ENCODE measurements around the gene ABHD11. TPM values are rescaled to one million over a fixed set of nuclear protein-coding genes. Genes with fewer than 3 reads are reported as not detected.

ABHD11 gene
- total and polyA plus RNA-seq, 2 experiments from 2014 or later = 18.7 to 24.6 TPM

GRCh38 chr7:73712773-73713172 is 25.8 kb downstream of the ABHD11 start (continued):
- no peak for TF ChIP-seq REST (IDR thresholded peaks at IDR 0.05; ENCODE audit: unreplicated experiment)
- TF ChIP-seq POLR2AphosphoS5 (IDR thresholded peaks at IDR 0.05; ENCODE audit: low read depth) = no peak
- no peak for TF ChIP-seq EZH2 (IDR thresholded peaks at IDR 0.05; ENCODE audit: low read depth, unreplicated experiment)
- TF ChIP-seq NANOG (IDR thresholded peaks at IDR 0.05; ENCODE audit: borderline replicate concordance) = no peak
- no peak for TF ChIP-seq JUNB (IDR thresholded peaks at IDR 0.05; ENCODE audit: unreplicated experiment)
- no peak for TF ChIP-seq CREB1 (CRISPR knock-in tag; IDR thresholded peaks at IDR 0.05; ENCODE audit: low read depth)
- no peak for TF ChIP-seq ETS1 (IDR thresholded peaks at IDR 0.05)
- no peak for TF ChIP-seq CTCF (conservative IDR thresholded peaks at IDR 0.05; ENCODE audit: low read depth in 2 of 2)
- TF ChIP-seq ZNF114 (CRISPR knock-in tag; IDR thresholded peaks at IDR 0.05) = no peak

GRCh38 chr7:73708961-73709549 is 29.5 kb downstream of the ABHD11 start:
- H3K9me3 Mint-ChIP-seq = no peaks in the 10 kb centered on the region
- ATAC-seq = no peak

More at GRCh38 chr7:73708961-73709549, 29.5 kb downstream of the ABHD11 start:
- H4K20me1 ChIP-seq (replicated peaks; ENCODE audit: insufficient read depth) = no peaks in the 10 kb centered on the region; the same call in 1 of the 2 replicates
- no peaks in the 10 kb centered on the region for H3K36me3 Mint-ChIP-seq (ENCODE audit: low read depth)
- peaks cover 8% of the 10 kb centered on the region for H3K4me1 ChIP-seq (ENCODE audit: insufficient read depth)
- no peak overlapping the region for H2AFZ ChIP-seq
- no peaks in the 10 kb centered on the region for H3K9me2 ChIP-seq (ENCODE audit: insufficient read depth)
- TF ChIP-seq ZNF114 (CRISPR knock-in tag; IDR thresholded peaks at IDR 0.05) (no peak), POLR2AphosphoS5 (IDR thresholded peaks at IDR 0.05; ENCODE audit: low read depth) (no peak), EZH2 (IDR thresholded peaks at IDR 0.05; ENCODE audit: low read depth, unreplicated experiment) (no peak), REST (IDR thresholded peaks at IDR 0.05; ENCODE audit: unreplicated experiment) (no peak)
- no peak overlapping the region for H3K4me3 Mint-ChIP-seq
- H3F3A ChIP-seq (replicated peaks; ENCODE audit: low read depth) = no peaks in the 10 kb centered on the region
- no peak overlapping the region for H3K4me3 ChIP-seq
- no peaks in the 10 kb centered on the region for H3K36me3 ChIP-seq (ENCODE audit: insufficient read depth)
- H3K4me2 ChIP-seq = no peak overlapping the region
- peaks cover 16% of the 10 kb centered on the region for H3K4me1 Mint-ChIP-seq
- H3K79me2 ChIP-seq (replicated peaks; ENCODE audit: insufficient read depth) = no peaks in the 10 kb centered on the region
- no peak for DNase-seq (ENCODE audit: low spot score)
- H3K27ac Mint-ChIP-seq = no peak overlapping the region
- no peak overlapping the region for H3K27ac ChIP-seq (ENCODE audit: low read depth)
- H3K27me3 ChIP-seq (ENCODE audit: insufficient read depth) = no peaks in the 10 kb centered on the region
- peaks cover 9% of the 10 kb centered on the region for H3K27me3 Mint-ChIP-seq (ENCODE audit: insufficient read depth, low read depth, poor library complexity)

All from GM23338 (cell line).